GM19023 (cell line): ENCODE results near the gene ZNF660.
A peak's percentile ranks its signal among the peaks of the same experiment; 100 is the strongest.

Source experiments
- ATAC-seq: cut with Tn5 transposase; IDR thresholded peaks from one replicate; pipeline ENCODE4 v1.9.1; 2021; ENCODE audit warnings: mild to moderate bottlenecking, moderate library complexity; ENCODE audit not compliant: unreplicated experiment

ZNF660 gene

GRCh38 chr3:44628716-44629115 lies 44.0 kb downstream of the ZNF660 start:
- ATAC-seq = no peak

- no peak for ATAC-seq
These were observed 47.4 kb downstream of the ZNF660 start for GRCh38 chr3:44632193-44632592.

DNA sequence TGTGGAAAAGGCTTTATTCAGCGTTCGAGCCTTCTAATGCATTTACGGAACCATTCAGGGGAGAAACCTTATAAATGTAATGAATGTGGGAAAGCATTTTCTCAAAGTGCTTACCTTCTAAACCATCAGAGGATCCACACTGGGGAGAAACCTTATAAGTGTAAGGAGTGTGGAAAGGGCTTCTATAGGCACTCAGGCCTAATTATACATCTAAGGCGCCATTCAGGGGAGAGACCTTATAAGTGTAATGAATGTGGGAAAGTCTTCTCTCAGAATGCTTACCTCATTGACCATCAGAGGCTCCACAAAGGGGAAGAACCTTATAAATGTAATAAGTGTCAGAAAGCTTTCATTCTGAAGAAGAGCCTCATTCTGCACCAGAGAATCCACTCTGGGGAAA lies 57.6 kb downstream of the ZNF660 start:
- ATAC-seq = no peak

GRCh38 chr3:44643024-44643423 lies 58.3 kb downstream of the ZNF660 start:
- ATAC-seq = no peak

DNA sequence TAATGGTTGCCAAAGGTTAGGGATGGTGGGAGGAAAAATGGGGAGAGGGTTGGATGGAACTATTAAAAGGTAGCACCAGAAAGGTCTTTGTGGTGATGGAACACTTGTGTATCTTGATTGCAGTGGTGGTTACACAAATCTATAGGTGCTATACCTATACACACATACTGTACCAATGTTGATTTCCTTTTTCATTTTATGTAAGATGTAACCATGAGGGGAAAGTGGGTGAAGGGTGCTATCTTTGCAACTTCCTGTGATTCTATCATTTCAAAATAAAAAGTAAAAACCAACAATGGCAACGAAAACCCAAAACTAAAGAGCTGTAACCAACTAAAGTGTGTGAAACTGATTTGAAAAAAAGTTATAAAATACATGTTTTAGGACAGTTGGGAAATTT lies 63.0 kb downstream of the ZNF660 start:
- ATAC-seq = no peak

GRCh38 chr3:44648564-44649229 lies 63.9 kb downstream of the ZNF660 start, which contains the start of gene ZNF35:
TSS of gene ZNF35 (plus strand) at chr3:44648732. CDS start at chr3:44651068, 2,336 bp downstream.
- peak; percentile 96 for ATAC-seq
